ENCODE data around the gene CRB1. TPM values are rescaled to one million over a fixed set of nuclear protein-coding genes. Genes with fewer than 3 reads are reported as not detected.

The CRB1 gene
- polyA plus RNA-seq, 1 donor from 2014 or later: 2.3 TPM

DNA sequence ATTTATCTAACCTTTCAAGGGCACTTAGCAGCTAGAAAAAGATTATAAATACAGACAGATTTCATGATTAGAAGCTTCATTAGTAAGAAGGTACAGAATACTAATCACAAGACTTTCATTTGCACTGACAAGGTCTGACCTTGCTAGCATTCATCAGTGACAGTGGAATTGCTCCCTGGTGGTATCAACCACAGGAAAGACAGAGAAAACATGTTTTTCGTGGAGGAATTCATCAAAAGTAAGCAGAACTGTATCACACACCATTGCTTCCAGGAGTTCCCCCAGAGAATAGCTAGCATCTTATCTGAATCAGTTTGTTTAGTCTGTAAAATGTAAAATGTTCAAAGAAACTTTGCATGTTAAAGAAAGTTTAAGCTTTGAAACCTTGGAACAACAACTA is 20.6 kb upstream of the CRB1 start:
- H3K27me3 ChIP-seq (ENCODE audit: insufficient read depth, low read depth, low read length): no peaks in the 10 kb centered on the region
- no peak for TF ChIP-seq CTCF (IDR thresholded peaks at IDR 0.05; ENCODE audit: poor library complexity, severe bottlenecking)
- TF ChIP-seq EP300 (conservative IDR thresholded peaks at IDR 0.05; ENCODE audit: poor library complexity, severe bottlenecking): no peak
- no peak for TF ChIP-seq RAD21 (conservative IDR thresholded peaks at IDR 0.05)
- no peak for TF ChIP-seq REST (IDR thresholded peaks at IDR 0.05; ENCODE audit: borderline replicate concordance)
- TF ChIP-seq TAF1 (IDR thresholded peaks at IDR 0.05; ENCODE audit: low read depth): no peak
- TF ChIP-seq EZH2 (IDR thresholded peaks at IDR 0.05; ENCODE audit: borderline replicate concordance, insufficient read depth, low read length, poor library complexity, severe bottlenecking): no peak
- no peak for TF ChIP-seq MXI1 (conservative IDR thresholded peaks at IDR 0.05; ENCODE audit: poor library complexity, severe bottlenecking)
- TF ChIP-seq POLR2AphosphoS5 (IDR thresholded peaks at IDR 0.05): no peak
- no peak for TF ChIP-seq SMC3 (conservative IDR thresholded peaks at IDR 0.05; ENCODE audit: poor library complexity)
- H3K9me2 ChIP-seq (ENCODE audit: insufficient read depth, low read length): no peaks in the 10 kb centered on the region

DNA sequence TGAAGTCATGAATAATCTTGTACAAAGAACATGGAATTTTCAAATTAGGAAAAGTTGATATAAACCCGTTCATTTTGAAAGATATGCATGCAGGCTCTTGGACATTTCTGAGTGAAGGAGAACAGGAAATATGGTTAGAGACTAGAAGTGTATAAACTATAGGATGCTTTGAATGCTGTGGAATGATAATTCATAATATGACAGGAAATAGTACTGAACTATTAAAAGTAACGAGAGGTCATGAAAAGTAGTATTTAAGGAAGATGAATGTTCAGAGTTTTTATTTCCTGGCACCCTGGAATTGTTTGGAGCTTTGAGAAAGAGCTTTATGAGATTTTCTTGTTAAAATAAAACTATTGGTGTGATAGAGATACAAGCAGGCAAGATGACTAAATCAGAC is 18.7 kb upstream of the CRB1 start:
- H3K27me3 ChIP-seq (ENCODE audit: insufficient read depth, low read depth, low read length): no peaks in the 10 kb centered on the region
- no peaks in the 10 kb centered on the region for H4K20me1 ChIP-seq (ENCODE audit: insufficient read depth)
- H3K9ac ChIP-seq (ENCODE audit: low read length): no peak overlapping the region
- no peak overlapping the region for H3K27ac ChIP-seq (ENCODE audit: low read length)
- no peaks in the 10 kb centered on the region for H3K9me3 ChIP-seq (ENCODE audit: low read length)
- no peaks in the 10 kb centered on the region for H3K79me2 ChIP-seq (replicated peaks; ENCODE audit: insufficient read depth, low read length)
- H3F3A ChIP-seq (ENCODE audit: insufficient read depth, low read length, poor library complexity, severe bottlenecking): no peaks in the 10 kb centered on the region
- no peak overlapping the region for H3K4me2 ChIP-seq (ENCODE audit: low read length)
- TF ChIP-seq SMC3 (conservative IDR thresholded peaks at IDR 0.05; ENCODE audit: poor library complexity) (no peak), POLR2AphosphoS5 (IDR thresholded peaks at IDR 0.05) (no peak), CTCF (IDR thresholded peaks at IDR 0.05; ENCODE audit: poor library complexity, severe bottlenecking) (no peak), REST (IDR thresholded peaks at IDR 0.05; ENCODE audit: borderline replicate concordance) (no peak), EP300 (conservative IDR thresholded peaks at IDR 0.05; ENCODE audit: poor library complexity, severe bottlenecking) (no peak), RAD21 (conservative IDR thresholded peaks at IDR 0.05) (no peak), EZH2 (IDR thresholded peaks at IDR 0.05; ENCODE audit: borderline replicate concordance, insufficient read depth, low read length, poor library complexity, severe bottlenecking) (no peak), MXI1 (conservative IDR thresholded peaks at IDR 0.05; ENCODE audit: poor library complexity, severe bottlenecking) (no peak), TAF1 (IDR thresholded peaks at IDR 0.05; ENCODE audit: low read depth) (no peak)
- no peak overlapping the region for H3K4me3 ChIP-seq (ENCODE audit: low read length)
- no peaks in the 10 kb centered on the region for H3K9me2 ChIP-seq (ENCODE audit: insufficient read depth, low read length)
- H3K36me3 ChIP-seq (ENCODE audit: insufficient read depth, low read length): no peaks in the 10 kb centered on the region
- no peak overlapping the region for H2AFZ ChIP-seq (ENCODE audit: low read depth, low read length)

More for the DNA sequence above, 20.6 kb upstream of the CRB1 start:
- Histone ChIP-seq H3K9ac (ENCODE audit: low read length) (no peak overlapping the region), H3K79me2 (replicated peaks; ENCODE audit: insufficient read depth, low read length) (no peaks in the 10 kb centered on the region), H4K20me1 (ENCODE audit: insufficient read depth) (no peaks in the 10 kb centered on the region), H3K27ac (ENCODE audit: low read length) (no peak overlapping the region), H3K9me3 (ENCODE audit: low read length) (no peaks in the 10 kb centered on the region), H3K4me2 (ENCODE audit: low read length) (no peak overlapping the region), H3K4me3 (ENCODE audit: low read length) (peak overlapping the region; percentile 14), H3F3A (ENCODE audit: insufficient read depth, low read length, poor library complexity, severe bottlenecking) (no peaks in the 10 kb centered on the region), H2AFZ (ENCODE audit: low read depth, low read length) (no peak overlapping the region), H3K36me3 (ENCODE audit: insufficient read depth, low read length) (no peaks in the 10 kb centered on the region)

All from neural cell (in vitro differentiated cells).